SU-DHL-6 (cell line): ENCODE measurements around the gene UNC5C.

Experiments used
- EZH2phosphoT487 ChIP-seq: fragments of 200-600 bp; sonication (generic), shearing (Covaris generic); conservative IDR thresholded peaks from 2 replicates; pipeline ENCODE4 v1.6.1; 2018; ENCODE audit warnings: mild to moderate bottlenecking, antibody characterized with exemption, low read length, moderate library complexity, mixed read lengths
- TF ChIP-seq, protein P1 (sequence below): fragments of 200-600 bp; sonication (generic); IDR thresholded peaks from one replicate; pipeline ENCODE4 v1.5.1; 2017; ENCODE audit warnings: antibody characterized with exemption, mild to moderate bottlenecking, low read length, moderate library complexity; ENCODE audit not compliant: insufficient read depth, poor library complexity, severe bottlenecking

DNA sequence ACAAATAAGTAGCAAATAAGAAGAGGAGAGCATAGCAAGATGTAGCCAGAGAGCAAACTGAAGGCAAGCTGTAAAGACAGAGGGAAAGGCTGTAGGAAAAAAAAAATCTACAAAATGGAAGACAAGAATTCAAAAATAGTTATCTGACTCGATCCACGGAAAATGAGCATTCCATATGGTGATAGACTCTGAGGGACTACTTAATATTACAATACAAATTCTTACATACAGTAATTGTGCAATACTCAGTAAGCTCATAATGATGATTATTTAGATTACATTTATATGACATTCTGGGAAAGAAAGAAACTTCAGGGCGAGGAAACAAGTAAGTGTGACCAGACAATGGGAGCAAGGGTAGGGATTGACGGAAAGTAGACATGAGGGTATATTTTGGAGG lies 102.6 kb downstream of the UNC5C start:
- TF ChIP-seq, protein P1, sequence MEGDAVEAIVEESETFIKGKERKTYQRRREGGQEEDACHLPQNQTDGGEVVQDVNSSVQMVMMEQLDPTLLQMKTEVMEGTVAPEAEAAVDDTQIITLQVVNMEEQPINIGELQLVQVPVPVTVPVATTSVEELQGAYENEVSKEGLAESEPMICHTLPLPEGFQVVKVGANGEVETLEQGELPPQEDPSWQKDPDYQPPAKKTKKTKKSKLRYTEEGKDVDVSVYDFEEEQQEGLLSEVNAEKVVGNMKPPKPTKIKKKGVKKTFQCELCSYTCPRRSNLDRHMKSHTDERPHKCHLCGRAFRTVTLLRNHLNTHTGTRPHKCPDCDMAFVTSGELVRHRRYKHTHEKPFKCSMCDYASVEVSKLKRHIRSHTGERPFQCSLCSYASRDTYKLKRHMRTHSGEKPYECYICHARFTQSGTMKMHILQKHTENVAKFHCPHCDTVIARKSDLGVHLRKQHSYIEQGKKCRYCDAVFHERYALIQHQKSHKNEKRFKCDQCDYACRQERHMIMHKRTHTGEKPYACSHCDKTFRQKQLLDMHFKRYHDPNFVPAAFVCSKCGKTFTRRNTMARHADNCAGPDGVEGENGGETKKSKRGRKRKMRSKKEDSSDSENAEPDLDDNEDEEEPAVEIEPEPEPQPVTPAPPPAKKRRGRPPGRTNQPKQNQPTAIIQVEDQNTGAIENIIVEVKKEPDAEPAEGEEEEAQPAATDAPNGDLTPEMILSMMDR, result no peak
- TF ChIP-seq EZH2phosphoT487, result no peak
